Activated naive CD4-positive, alpha-beta T cell (primary cell): Measurements from ENCODE around the gene MRGPRF.

Experiments used
- DNase-seq, 4 experiments: peaks; one replicate each; lab custom pipeline; 2025; lab: John Stamatoyannopoulos, UW

MRGPRF gene

GRCh38 chr11:69013009-69013951 is at the start of gene MRGPRF:
MRGPRF (minus strand) TSS chr11:69013246; CDS start chr11:69009901, 3,345 bp downstream.
- DNase-seq: no peak

- no peak for DNase-seq
Observed at GRCh38 chr11:69062169-69062855, 49.3 kb upstream of the MRGPRF start.

- no peak for DNase-seq
Observed at GRCh38 chr11:69061713-69062053, 48.6 kb upstream of the MRGPRF start.

GRCh38 chr11:69060806-69061712 is 48.0 kb upstream of the MRGPRF start:
- no peak for DNase-seq

- DNase-seq: no peak
Observed at GRCh38 chr11:69059985-69060384, 46.9 kb upstream of the MRGPRF start.

GRCh38 chr11:69059429-69059828 is 46.4 kb upstream of the MRGPRF start:
- DNase-seq: no peak

GRCh38 chr11:69058511-69059270 is 45.6 kb upstream of the MRGPRF start:
- no peak for DNase-seq

GRCh38 chr11:69057801-69058200 is 44.8 kb upstream of the MRGPRF start:
- DNase-seq: no peak

- no peak for DNase-seq
Observed at GRCh38 chr11:69057236-69057635, 44.2 kb upstream of the MRGPRF start.

- no peak for DNase-seq
Observed at GRCh38 chr11:69055598-69056516, 42.8 kb upstream of the MRGPRF start.

- no peak for DNase-seq
Observed at GRCh38 chr11:69055212-69055586, 42.2 kb upstream of the MRGPRF start.

GRCh38 chr11:69054397-69055211 is 41.6 kb upstream of the MRGPRF start:
- DNase-seq: no peak

GRCh38 chr11:69053546-69054396 is 40.7 kb upstream of the MRGPRF start:
- no peak for DNase-seq

GRCh38 chr11:69053169-69053477 is 40.1 kb upstream of the MRGPRF start:
- no peak for DNase-seq

GRCh38 chr11:69052343-69053168 is 39.5 kb upstream of the MRGPRF start:
- no peak for DNase-seq

- no peak for DNase-seq
Observed at GRCh38 chr11:69051381-69052342, 38.6 kb upstream of the MRGPRF start.
